ENCODE data around the gene ZNF687. TPM values are rescaled to one million over a fixed set of nuclear protein-coding genes. Genes with fewer than 3 reads are reported as not detected.

The ZNF687 gene
- 9.7 TPM for total RNA-seq

GRCh38 chr1:151281969-151282882, at the start of gene ZNF687:
ZNF687 (plus strand) TSS chr1:151282299; CDS start chr1:151286292, 3,993 bp downstream.

GRCh38 chr1:151254217-151255213, 27.6 kb upstream of the ZNF687 start, which contains the start of gene PSMD4:
PSMD4 (plus strand) TSS chr1:151254734; CDS start chr1:151254783, 49 bp downstream.

GRCh38 chr1:151327223-151327902, 45.3 kb downstream of the ZNF687 start, which contains the start of gene PI4KB:
PI4KB (minus strand) TSS chr1:151327416; CDS start chr1:151316481, 10,935 bp downstream.

Small RNA genes within 50 kb of the gene (small RNA-seq; reads per million reads assigned to genes)
- not detected for gene RN7SL444P

Other genes with a start within 250 kb of the ZNF687 start
- 0.23 TPM for gene BNIPL, start 245.7 kb upstream of the ZNF687 start, total RNA-seq
- 3.0 TPM for gene C1orf56, start 234.5 kb upstream of the ZNF687 start, total RNA-seq
- 36.4 TPM for gene CDC42SE1, start 222.7 kb upstream of the ZNF687 start, total RNA-seq
- gene MLLT11, start 221.9 kb upstream of the ZNF687 start, total RNA-seq = 86.0 TPM
- gene GABPB2, start 211.5 kb upstream of the ZNF687 start, total RNA-seq = 12.9 TPM
- gene SEMA6C, start 135.7 kb upstream of the ZNF687 start, total RNA-seq = 18.9 TPM
- gene TNFAIP8L2, start 125.7 kb upstream of the ZNF687 start, total RNA-seq = 2.3 TPM
- gene LYSMD1, start 116.4 kb upstream of the ZNF687 start, total RNA-seq = 18.5 TPM
- gene SCNM1, start 116.2 kb upstream of the ZNF687 start, total RNA-seq = 27.9 TPM
- not detected for gene TMOD4, start 106.3 kb upstream of the ZNF687 start, total RNA-seq
- gene VPS72, start 92.1 kb upstream of the ZNF687 start, total RNA-seq = 68.5 TPM
- gene PIP5K1A, start 83.7 kb upstream of the ZNF687 start, total RNA-seq = 58.6 TPM
- gene PSMD4, start 27.6 kb upstream of the ZNF687 start, total RNA-seq = 113 TPM
- 35.3 TPM for gene PI4KB, start 45.1 kb downstream of the ZNF687 start, total RNA-seq
- gene RFX5, start 65.0 kb downstream of the ZNF687 start, total RNA-seq = 32.8 TPM
- gene SELENBP1, start 90.4 kb downstream of the ZNF687 start, total RNA-seq = 12.7 TPM
- gene PSMB4, start 117.3 kb downstream of the ZNF687 start, total RNA-seq = 312 TPM
- gene POGZ, start 177.2 kb downstream of the ZNF687 start, total RNA-seq = 54.2 TPM
- gene CGN, start 229.1 kb downstream of the ZNF687 start, total RNA-seq = 3.2 TPM

Measured in diencephalon (tissue), 1 donor.